MM.1S (cell line): ENCODE measurements around the gene USP11.

Experiments used
- CTCF ChIP-seq: fragments of 300-600 bp; sonication (generic); IDR thresholded peaks from 2 replicates; pipeline ENCODE4 v1.5.1; 2016; ENCODE audit warnings: antibody characterized with exemption, low read length, mixed read lengths
- EZH2 ChIP-seq: fragments of 300-600 bp; sonication (generic); optimal IDR thresholded peaks from 2 replicates; pipeline ENCODE3; 2017; ENCODE audit warnings: low read depth, mild to moderate bottlenecking, antibody characterized with exemption, low read length, mixed read lengths
- EZH2phosphoT487 ChIP-seq: fragments of 300-600 bp; sonication (generic); IDR thresholded peaks from 2 replicates; pipeline ENCODE4 v1.6.1; 2018; ENCODE audit warnings: antibody characterized with exemption, low read length

GRCh38 chrX:47232803-47233332 is at the start of gene USP11:
- TF ChIP-seq EZH2phosphoT487: no peak
- no peak for TF ChIP-seq CTCF
- no peak for TF ChIP-seq EZH2
